HPDE6-E6E7 (cell line): Measurements from ENCODE around the gene PORCN.
"Not testable (repeated sequence)": the region's sequence is repeated elsewhere in the genome, so short reads cannot be mapped to it uniquely, and the experiment has no call there.

Experiments
- DNase-seq: peaks from one replicate; pipeline ENCODE4 v3.0.0; 2011; ENCODE audit warnings: missing footprints; ENCODE audit errors: extremely low spot score

PORCN gene

DNA sequence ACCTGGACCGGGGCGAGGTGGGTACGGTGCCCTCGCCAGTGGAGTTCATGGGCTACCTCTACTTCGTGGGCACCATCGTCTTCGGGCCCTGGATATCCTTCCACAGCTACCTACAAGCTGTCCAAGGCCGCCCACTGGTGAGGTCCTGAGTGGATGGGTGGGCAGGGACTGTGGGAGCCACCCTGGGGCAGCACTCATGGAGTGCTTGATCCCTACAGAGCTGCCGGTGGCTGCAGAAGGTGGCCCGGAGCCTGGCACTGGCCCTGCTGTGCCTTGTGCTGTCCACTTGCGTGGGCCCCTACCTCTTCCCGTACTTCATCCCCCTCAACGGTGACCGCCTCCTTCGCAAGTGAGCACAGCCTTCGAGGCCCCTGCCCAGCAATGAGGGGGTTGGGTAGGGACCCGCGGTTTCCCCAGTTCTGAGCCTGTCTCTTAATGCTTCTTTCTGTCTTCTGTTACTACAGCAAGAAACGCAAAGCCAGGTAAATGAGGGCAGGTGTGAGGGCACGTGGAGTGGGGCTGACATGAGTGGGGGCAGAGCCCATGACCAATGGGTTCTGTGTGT is 3.7 kb downstream of the PORCN start:
- DNase-seq: no peak

DNA sequence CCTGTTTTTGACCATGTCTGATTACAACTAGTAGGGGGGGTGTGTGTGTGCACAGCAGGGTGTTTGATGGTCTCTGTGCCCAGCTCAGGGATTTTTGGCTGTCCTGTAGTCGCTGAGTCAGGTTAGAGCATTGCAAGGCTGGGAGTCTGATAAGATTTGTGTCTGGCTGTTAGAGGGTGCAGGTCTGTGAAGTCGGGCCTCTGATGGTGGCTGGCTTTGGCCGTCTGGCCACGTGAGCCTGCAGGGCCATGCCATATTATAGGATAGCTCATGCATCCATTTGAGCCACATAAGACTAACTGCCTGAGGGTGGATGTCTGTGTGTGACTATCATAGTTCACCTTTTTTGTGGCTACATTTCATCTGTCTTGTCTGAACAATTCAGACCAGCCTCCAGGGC is 4.9 kb downstream of the PORCN start:
- DNase-seq: no peak

DNA sequence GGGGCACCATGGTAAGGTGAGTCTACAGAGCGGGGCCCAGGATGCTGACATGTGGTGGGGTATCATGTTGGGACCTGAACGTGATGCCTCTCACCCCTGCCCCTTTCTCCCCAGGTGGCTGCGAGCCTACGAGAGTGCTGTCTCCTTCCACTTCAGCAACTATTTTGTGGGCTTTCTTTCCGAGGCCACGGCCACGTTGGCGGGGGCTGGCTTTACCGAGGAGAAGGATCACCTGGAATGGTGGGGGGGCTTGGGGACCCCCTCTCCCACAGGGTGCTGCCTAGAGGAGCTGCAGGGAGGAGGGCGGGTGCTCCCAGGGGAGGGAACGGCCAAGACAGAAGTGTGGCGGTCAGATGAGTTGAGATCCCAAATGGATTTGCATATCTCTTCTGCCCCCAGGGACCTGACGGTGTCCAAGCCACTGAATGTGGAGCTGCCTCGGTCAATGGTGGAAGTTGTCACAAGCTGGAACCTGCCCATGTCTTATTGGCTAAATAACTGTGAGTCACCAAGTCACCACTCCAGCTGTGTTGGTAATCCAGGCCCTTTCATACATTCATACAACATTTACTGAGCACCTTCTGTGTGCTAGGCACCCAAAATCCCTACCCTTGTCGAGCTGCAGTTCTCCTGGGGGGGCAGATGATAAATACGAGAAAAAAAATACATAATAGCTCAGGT is 5.5 kb downstream of the PORCN start:
- DNase-seq: no peak

DNA sequence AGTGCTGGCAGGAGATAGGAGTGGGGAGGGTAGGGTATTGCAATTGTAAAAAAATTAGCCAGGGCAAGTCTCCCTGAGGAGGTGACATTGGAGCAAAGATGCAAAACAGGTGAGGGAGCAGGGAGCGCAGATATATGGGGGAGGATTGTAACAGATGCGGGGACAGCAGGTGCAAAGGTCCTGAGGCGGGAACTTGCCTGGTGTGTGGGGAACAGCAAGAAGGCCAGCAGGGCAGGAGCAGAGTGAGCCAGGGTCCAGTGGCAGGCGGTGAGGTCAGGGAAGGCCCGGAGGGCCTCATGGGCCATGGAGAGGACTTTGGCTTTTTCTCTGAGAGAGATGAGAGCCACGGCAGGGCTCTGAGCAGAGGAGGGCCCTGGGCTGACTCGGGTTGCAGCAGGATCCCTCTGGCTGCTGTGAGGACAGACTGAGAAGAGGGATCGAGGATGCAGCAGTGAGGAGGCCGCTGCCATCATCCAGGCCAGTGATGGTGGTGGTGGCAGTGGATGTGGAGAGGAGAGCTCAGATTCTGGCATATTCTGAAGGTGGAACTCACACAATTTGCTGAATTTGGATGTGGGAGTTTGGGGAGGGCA is 6.2 kb downstream of the PORCN start:
- no peak for DNase-seq

DNA sequence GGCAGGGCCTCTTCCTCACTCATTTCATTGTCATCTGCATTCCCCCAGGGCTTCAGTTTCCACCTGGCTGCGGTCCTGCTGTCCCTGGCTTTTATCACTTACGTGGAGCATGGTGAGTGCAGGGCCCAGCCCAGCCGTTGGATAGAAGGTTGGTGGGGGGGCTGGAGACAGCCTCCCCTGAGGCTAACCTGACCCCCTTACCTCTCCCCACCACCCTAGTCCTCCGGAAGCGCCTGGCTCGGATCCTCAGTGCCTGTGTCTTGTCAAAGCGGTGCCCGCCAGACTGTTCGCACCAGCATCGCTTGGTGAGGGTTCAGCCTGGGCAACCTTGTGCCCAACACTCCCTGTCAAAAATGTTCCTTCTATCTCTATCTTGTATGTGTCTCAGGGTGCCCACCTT is 7.0 kb downstream of the PORCN start:
- no peak for DNase-seq

DNA sequence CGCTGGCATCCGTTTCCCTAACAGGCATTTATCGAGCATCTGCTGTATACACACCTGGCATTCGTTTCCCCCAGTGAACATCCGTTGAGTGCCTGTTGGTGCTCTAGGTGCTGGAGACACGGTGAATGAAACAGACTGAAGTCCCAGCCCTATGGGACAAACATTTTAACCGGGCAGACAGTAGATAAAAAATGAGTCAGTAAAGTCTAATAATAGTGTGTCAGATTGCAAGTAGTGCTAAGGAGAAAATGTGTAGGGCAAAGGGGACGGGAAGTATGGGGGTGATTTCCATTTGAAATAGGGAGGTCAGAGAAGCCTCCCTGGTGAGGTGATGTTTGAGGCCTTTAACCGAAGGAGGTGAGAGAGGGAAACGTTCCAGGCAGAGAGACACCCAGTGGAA is 7.5 kb downstream of the PORCN start:
- DNase-seq: no peak

DNA sequence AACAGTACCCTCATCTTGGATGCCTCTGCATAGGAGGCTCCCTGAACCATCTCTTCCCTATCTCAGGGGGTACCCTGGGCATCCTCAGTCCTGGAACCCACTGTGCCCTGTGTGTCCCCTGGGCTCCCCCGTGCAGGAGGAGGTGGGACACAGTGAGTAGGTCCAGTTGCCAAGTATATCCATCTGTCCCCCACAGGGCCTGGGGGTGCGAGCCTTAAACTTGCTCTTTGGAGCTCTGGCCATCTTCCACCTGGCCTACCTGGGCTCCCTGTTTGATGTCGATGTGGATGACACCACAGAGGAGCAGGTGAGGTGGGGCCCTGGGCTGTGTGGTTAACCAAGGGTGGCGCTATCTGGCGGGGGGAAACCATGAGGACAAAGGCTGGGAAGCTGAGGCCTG is 8.2 kb downstream of the PORCN start:
- DNase-seq: no peak

DNA sequence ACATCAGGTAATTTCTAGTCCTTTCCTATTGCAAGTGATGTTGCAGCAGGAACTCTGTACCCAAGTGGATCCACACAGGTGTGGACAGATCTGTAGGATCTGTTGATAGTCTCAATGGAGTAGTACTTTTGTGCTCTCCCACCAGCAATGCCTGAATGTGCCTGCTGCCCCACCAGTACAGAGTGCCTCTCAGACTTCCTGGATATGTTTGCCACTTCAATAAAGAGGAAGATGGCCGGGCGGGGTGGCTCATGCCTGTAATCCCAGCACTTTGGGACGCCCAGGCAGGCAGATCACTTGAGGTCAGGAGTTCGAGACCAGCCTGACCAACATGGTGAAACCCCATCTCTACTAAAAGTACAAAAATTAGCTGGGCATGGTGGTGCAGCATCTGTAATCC is 10.7 kb downstream of the PORCN start:
- DNase-seq: not testable (repeated sequence)

DNA sequence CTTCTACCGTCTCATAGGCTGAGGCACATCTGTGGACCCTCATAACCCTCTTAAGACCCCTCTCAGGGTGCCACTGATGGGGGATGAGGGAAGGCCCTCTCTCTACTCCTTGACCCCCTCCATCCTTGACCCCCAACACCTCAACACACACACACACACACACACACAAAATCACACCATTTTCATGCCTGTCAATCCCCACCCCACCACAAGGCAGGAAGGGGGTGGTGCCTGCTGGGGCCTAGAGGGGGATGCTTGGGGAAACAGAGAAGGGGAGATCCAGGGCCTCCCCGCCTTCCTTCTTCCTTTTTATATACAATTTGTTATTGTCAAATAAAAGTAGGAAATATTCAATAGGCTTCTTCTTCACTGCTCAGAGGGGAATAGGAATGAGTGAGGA is 11.7 kb downstream of the PORCN start:
- DNase-seq: no peak

DNA sequence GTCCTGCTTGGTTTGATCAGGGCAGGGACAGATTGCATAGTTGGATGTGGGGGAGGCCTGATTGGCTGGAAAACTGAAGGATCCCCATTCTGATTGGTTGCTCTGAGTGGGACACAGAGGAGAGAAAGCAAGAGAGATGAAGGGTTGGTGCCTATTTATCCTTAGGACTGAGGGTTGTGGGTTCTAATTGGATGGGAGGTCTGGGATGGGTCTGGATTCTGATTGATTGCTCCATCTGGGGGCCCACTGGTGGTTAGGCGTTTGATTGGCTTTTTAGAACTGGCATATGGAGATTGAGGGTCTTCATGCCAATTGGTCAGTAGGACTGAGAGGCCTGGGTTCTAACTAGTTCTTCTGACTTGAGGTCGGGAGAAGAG is 12.2 kb downstream of the PORCN start:
- no peak for DNase-seq

DNA sequence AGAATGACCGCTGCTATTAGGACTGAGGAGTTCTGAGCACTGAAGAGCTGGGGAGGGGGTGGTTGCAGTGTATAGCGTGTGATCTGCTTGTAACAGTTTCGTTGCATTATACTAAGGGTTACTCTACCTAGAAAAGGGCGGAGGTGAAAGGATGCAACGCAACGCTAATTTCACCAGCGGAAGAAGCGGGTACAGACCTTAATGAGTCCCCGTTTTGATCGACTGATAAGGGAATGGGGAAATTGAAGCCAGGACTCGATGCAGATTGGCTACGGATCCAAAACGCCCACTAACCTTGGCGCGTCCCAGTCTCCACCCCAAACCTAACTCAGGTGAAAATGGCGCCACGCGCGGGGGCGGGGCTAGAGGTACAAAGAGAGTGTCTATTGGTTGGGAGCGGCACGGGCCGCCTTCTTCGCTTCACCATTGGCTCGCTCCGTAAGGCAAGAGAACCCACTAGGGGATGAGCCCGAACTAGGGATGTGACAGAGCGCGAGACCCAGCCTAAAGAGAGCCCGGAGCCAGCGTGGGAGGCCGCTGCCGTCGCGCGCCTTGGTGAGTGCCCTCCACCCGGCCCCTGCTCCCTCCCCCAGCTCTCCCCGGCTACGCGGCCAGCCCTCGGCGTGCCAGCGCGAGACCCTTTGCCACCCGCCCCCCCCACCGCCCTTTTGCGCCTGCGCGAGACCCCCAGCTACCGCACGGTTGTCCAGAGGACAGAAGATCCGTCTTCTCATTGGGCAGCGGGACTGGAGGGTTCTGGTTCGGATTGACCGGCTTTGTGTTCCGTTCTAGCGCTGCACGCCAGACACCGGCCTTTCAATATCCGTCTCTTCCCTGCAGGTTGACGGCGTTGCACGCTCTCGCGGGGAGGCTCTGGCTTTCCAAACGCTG is 12.8 kb downstream of the PORCN start, which contains the start of gene EBP:
EBP (plus strand) TSS at position 456 of the 891 bp plus-strand sequence. CDS start 1,964 bp downstream, outside the sequence.
- peak; percentile 84 for DNase-seq

DNA sequence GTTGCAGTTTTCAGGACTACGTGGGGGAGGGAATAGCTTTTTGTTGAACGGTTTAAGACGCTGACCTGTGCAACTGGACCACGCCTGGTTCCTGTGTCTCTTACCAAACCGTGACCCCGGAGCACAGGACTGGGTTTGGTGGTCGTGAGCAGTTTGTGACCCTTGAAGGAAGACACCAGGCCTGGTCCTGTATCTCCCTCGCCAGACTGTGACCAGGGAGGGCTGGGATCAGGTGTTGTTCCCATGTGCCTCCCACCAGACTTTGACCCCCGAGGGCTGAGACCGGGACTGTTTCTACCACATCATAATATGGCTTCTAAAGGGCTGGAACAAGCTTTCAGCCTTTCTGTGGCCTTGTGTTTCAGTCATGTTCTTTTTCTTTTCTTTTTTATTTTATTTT is 13.5 kb downstream of the PORCN start:
- DNase-seq: no peak

DNA sequence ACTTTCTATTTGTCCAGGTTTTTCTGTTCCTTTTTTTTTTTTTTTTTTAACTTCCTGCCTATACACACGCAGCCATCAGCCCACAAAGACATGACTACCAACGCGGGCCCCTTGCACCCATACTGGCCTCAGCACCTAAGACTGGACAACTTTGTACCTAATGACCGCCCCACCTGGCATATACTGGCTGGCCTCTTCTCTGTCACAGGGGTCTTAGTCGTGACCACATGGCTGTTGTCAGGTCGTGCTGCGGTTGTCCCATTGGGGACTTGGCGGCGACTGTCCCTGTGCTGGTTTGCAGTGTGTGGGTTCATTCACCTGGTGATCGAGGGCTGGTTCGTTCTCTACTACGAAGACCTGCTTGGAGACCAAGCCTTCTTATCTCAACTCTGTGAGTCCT is 14.9 kb downstream of the PORCN start:
- DNase-seq: no peak

DNA sequence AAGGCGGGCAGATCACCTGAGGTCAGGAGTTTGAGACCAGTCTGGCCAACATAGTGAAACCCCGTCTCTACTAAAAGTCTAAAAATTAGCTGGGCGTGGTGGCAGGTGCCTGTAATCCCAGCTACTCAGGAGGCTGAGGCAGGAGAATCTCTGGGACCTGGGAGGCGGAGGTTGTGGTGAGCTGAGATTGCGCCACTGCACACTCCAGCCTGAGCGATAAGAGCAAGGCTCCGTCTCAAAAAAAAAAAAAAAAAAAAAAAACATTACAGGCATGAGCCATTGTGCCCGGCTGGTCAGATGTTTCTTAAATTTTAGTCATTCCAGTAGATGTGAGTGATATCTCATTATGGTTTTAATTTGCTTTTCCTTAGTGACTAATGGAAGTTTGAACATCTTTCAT is 17.1 kb downstream of the PORCN start:
- DNase-seq: not testable (repeated sequence)

DNA sequence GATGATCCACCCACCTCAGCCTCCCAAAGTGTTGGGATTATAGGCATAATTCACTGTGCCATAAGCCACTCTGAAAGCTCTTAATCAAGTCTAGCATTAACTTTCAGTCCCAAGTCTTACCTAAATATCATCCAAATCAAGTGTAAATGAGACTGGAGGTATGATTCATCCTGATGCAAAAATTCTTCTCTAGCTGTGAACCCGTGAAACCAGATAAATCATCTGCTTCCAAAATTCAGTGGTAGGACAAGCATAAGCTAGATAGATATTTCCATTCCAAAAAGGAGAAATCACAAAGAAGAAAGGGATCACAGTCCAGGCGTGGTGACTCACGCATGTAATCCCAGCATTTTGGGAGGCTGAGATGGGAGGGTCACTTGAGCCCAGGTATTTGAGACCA is 21.9 kb downstream of the PORCN start:
- no peak for DNase-seq

DNA sequence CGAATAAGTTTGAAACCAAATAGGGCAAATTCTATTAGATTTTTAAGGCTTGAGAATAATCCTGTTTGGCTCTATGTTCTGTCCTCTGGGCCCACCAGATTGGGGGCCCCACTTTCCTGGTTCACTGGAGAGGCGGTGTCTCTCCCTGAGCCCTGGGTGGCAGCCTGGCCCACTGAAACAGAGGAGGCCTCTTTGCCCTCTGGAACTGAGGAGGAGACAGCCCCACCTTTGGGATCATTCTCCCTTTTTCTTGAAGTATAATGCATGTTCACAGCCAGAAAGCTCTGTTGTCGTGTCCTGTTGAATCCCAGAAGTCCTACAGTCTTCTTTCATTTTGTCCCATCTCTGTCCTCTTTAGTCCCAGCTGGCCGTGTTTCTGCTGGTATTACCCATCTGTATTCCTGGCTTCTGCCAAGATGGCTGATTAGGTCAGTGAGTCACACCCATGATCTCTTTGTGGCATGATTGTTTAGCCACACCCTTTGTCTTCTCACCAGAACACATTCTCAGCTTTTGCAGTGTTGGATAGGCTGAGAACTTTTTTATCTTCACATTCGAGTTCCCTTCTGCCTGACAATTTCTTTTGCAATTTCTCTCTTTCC is 22.7 kb downstream of the PORCN start:
- peak; percentile 44 for DNase-seq

DNA sequence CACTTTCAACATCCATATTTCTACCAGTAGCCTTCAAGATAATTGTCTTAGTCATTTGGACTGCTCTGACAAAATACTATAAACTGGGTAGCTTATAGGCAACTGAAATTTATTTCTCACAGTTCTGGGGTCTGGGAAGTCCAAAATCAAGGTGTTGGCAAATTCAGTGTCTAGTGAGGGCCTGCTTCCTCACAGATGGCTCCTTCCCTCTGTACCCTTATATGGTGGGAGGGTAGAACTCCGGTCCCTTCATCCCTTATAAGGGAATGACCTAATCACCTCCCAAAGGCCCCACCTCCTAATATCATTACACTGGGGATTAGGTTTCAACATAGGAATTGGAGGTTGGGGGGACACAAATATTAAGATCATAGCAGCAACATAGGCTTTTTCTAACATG is 23.4 kb downstream of the PORCN start:
- DNase-seq: no peak

DNA sequence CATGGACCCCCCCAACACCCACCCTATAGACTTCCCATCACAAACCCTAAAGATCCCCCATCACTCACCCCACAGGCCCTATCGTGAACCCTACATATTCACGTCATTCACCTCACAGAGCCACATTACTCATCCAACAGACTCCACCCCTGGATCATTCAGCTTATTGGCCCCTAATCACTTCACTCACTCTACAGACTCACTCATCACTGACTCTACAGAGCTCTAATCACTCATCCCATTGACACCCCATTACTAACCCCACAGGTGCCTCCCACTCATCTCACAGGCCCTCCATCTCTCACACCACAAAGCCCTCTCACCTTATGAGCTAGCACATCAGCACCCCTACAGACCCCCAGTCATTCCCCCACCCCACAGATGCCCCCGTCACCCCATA is 24.4 kb downstream of the PORCN start:
- no peak for DNase-seq

DNA sequence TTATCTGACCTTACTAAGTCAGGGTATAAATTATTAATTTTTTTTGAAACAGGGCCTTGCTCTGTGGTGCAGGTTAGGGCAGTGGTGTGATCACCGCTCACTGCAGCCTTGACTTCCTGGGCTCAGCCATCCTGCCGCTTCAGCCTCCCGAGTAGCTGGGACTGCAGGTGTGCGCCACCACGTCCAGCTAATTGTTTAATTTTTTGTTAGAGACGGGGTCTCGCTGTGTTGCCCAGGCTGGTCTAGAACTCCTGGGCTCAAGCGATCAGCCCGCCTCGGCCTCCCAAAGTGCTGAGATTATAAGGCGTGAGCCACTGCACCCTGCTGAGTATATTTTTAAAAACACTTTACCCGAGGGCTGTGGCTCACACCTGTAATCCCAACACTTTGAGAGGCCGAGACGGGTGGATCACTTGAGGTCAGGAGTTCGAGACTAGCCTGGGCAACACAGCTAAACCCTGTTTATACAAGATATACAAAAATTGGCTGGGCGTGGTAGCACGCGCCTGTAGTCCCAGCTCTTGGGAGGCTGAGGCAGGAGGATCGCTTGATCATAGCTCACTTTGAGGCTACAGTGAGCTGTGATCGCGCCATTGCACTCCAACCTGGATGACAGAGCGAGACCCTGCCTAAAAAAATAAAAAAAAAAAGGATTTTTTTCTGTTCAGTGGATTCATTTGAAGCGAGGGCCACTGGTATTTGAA is 30.0 kb downstream of the PORCN start:
- DNase-seq: no peak

DNA sequence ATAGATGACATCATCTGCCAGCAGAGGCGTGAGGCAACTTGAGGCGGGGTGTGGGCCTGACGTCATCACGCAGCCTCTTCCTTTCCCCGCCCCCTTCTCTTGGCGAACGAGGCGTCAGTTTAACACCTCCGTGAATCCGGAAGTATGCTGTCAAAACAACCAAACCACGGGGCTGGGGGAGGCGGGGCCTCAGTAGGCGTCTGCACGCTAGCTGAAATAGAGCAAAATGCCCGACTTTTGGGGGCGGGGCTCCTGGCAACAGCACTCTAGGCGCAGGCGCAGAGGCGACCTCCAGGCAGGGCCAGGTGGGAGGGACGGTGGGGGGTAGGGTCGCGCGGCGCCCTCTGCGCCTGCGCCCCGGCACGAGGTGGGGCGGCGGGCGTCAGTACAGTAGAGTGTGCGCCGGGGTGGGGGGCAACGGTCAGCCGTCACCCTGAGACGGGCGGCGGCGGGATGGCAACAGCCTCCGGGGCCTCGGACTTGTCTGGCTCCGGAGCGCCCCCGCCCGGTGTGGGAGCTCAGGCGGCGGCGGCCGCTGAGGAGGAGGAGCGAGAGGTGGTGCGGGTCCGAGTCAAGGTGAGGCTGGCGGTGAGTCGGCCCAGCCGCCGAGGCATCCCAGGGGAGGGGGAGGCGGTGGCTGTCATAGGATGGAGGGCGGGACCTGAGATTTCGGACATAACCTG is 30.7 kb downstream of the PORCN start, which contains the start of gene TBC1D25:
TBC1D25 (plus strand) TSS at position 370 of the 683 bp plus-strand sequence; CDS start at position 454, 84 bp downstream.
- DNase-seq: peak; percentile 75

DNA sequence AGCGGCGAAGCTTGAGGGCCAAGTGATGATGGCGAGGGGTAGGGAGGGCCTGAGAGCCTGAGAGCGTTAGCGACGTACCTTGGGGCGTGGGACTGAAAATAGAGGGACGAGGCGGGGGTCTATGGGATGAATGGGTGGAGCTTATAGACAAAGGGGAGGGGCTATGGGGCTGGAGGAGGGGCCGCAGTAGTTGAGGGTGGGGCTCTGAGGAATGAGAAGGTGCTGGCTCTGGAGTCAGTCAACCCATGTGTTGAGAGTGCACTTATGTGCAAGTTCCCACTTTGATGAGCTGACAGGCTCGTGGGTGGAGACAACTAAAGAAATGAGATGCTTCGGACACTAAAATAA is 31.2 kb downstream of the PORCN start:
- DNase-seq: peak; percentile 43
